GM13976 (cell line): ENCODE results near the gene ZNF672.
"Not testable (repeated sequence)": the region's sequence is repeated elsewhere in the genome, so short reads cannot be mapped to it uniquely, and the experiment has no call there.

Experiments
- DNase-seq: peaks from one replicate; pipeline ENCODE4 v3.0.0; 2012; ENCODE audit warnings: low spot score
- CTCF ChIP-seq: IDR thresholded peaks from 2 replicates; pipeline ENCODE4 v1.5.1; 2012; ENCODE audit warnings: borderline replicate concordance, mild to moderate bottlenecking; ENCODE audit not compliant: insufficient read depth; ENCODE audit errors: extremely low read depth, missing control alignments, control extremely low read depth
- in situ Hi-C: fragments of 300-500 bp; cut with MboI; formaldehyde crosslinking; loops from one replicate; pipeline ENCODE4 v1.12.0; 2022; ENCODE audit warnings: low sequenced_read_pairs, mixed read lengths, inconsistent platforms; ENCODE audit not compliant: unreplicated experiment

Gene ZNF672

GRCh38 chr1:248837781-248838356, at the start of gene ZNF672:
ZNF672 (plus strand) TSS chr1:248838224; CDS start chr1:248847275, 9,051 bp downstream.
- DNase-seq: peak; percentile 97
- no peak for TF ChIP-seq CTCF
- in situ Hi-C loops: no loop called here

GRCh38 chr1:248788327-248788726, 49.7 kb upstream of the ZNF672 start:
- TF ChIP-seq CTCF: no peak
- no peak for DNase-seq
- in situ Hi-C loops: no loop called here

- DNase-seq, in situ Hi-C loops: not testable (repeated sequence)
Measured at GRCh38 chr1:248789337-248789736, 48.7 kb upstream of the ZNF672 start.

- in situ Hi-C loops: no loop called here
- DNase-seq: no peak
- TF ChIP-seq CTCF: no peak
Measured at GRCh38 chr1:248790456-248790855, 47.6 kb upstream of the ZNF672 start.

GRCh38 chr1:248791010-248791409, 47.0 kb upstream of the ZNF672 start:
- no peak for DNase-seq
- in situ Hi-C loops: no loop called here
- TF ChIP-seq CTCF: no peak

GRCh38 chr1:248792342-248792741, 45.7 kb upstream of the ZNF672 start:
- no peak for TF ChIP-seq CTCF
- in situ Hi-C loops: no loop called here
- DNase-seq: no peak

- in situ Hi-C loops: no loop called here
- no peak for TF ChIP-seq CTCF
- no peak for DNase-seq
Measured at GRCh38 chr1:248793592-248793991, 44.4 kb upstream of the ZNF672 start.

GRCh38 chr1:248794663-248795062, 43.4 kb upstream of the ZNF672 start:
- DNase-seq, in situ Hi-C loops: not testable (repeated sequence)
